HEK293 (cell line): Measurements from ENCODE around the gene MRFAP1.

Experiments
- CTCF ChIA-PET: fragments of 350-600 bp; formaldehyde crosslinking; extraction: SDS; loops from one replicate; lab custom pipeline; 2021; ENCODE audit warnings: antibody characterized with exemption; lab: Yijun Ruan, JAX
- POLR2A ChIA-PET: fragments of 300-600 bp; formaldehyde crosslinking; extraction: SDS; loops from one replicate; lab custom pipeline; 2020; ENCODE audit warnings: antibody characterized with exemption, inconsistent platforms; lab: Yijun Ruan, JAX
- H3K27ac ChIP-seq: fragments of 200-500 bp; sonication (Bioruptor generic); 2 replicates; pipeline ENCODE4 v1.5.1; 2014; ENCODE audit warnings: low read depth, low read length, control low read depth, inconsistent platforms; ENCODE audit errors: extremely low read depth
- H3K36me3 ChIP-seq, 2 experiments: fragments of 200-500 bp in 1 of 2; sonication (Bioruptor generic) in 1 of 2; 1 replicate in 1 of 2; 2 replicates in 1 of 2; pipeline ENCODE4 v1.5.1; 2014 to 2017; ENCODE audit warnings: inconsistent platforms in 2 of 2, low read length in 2 of 2; ENCODE audit not compliant: control insufficient read depth in 2 of 2, insufficient read depth in 1 of 2
- H3K4me1 ChIP-seq: fragments of 200-500 bp; sonication (Bioruptor generic); 2 replicates; pipeline ENCODE4 v1.5.1; 2014; ENCODE audit warnings: mild to moderate bottlenecking, low read length, inconsistent platforms; ENCODE audit not compliant: control insufficient read depth, insufficient read depth
- H3K4me3 ChIP-seq: 2 replicates; pipeline ENCODE4 v1.5.1; 2011; ENCODE audit warnings: low read depth, mild to moderate bottlenecking, control low read depth, low read length, moderate library complexity
- H3K9me3 ChIP-seq: fragments of 200-500 bp; sonication (Bioruptor generic); 2 replicates; pipeline ENCODE4 v1.5.1; 2014; ENCODE audit warnings: low read depth, low read length, inconsistent platforms; ENCODE audit not compliant: control insufficient read depth, insufficient read depth
- CTCF ChIP-seq: fragments of 450-650 bp; formaldehyde crosslinking; IDR thresholded peaks from 2 replicates; pipeline ENCODE4 v1.5.1; 2016; ENCODE audit warnings: missing biosample characterization, missing genetic modification characterization
- FEZF1 ChIP-seq: fragments of 450-650 bp; formaldehyde crosslinking; IDR thresholded peaks from 2 replicates; pipeline ENCODE4 v1.5.1; 2016; ENCODE audit warnings: missing biosample characterization, missing genetic modification characterization
- KLF1 ChIP-seq: fragments of 450-650 bp; formaldehyde crosslinking; IDR thresholded peaks from 2 replicates; pipeline ENCODE4 v1.5.1; 2016; ENCODE audit warnings: missing biosample characterization, missing genetic modification characterization
- KLF7 ChIP-seq: fragments of 450-650 bp; formaldehyde crosslinking; IDR thresholded peaks from 2 replicates; pipeline ENCODE4 v1.5.1; 2016; ENCODE audit warnings: missing biosample characterization, missing genetic modification characterization, borderline replicate concordance
- REPIN1 ChIP-seq: fragments of 450-650 bp; formaldehyde crosslinking; IDR thresholded peaks from 2 replicates; pipeline ENCODE4 v1.5.1; 2017; ENCODE audit warnings: missing biosample characterization, missing genetic modification characterization, low read depth
- REST ChIP-seq: fragments of 450-650 bp; formaldehyde crosslinking; IDR thresholded peaks from 2 replicates; pipeline ENCODE4 v1.5.1; 2016; ENCODE audit warnings: missing biosample characterization, missing genetic modification characterization
- WT1 ChIP-seq: fragments of 450-650 bp; formaldehyde crosslinking; IDR thresholded peaks from 2 replicates; pipeline ENCODE4 v1.5.1; 2016; ENCODE audit warnings: missing biosample characterization, missing genetic modification characterization
- ZBTB20 ChIP-seq: fragments of 450-650 bp; formaldehyde crosslinking; IDR thresholded peaks from 2 replicates; pipeline ENCODE4 v1.5.1; 2016; ENCODE audit warnings: missing biosample characterization, missing genetic modification characterization
- ZBTB26 ChIP-seq: fragments of 450-650 bp; formaldehyde crosslinking; optimal IDR thresholded peaks from 2 replicates; pipeline ENCODE3; 2016; ENCODE audit warnings: missing biosample characterization, mild to moderate bottlenecking, missing genetic modification characterization
- ZNF16 ChIP-seq: fragments of 450-650 bp; formaldehyde crosslinking; IDR thresholded peaks from 2 replicates; pipeline ENCODE4 v1.5.1; 2016; ENCODE audit warnings: low read depth, missing biosample characterization, missing genetic modification characterization
- ZNF174 ChIP-seq: fragments of 450-650 bp; formaldehyde crosslinking; IDR thresholded peaks from 2 replicates; pipeline ENCODE4 v1.5.0; 2017; ENCODE audit warnings: missing biosample characterization, mild to moderate bottlenecking, missing genetic modification characterization
- ZNF398 ChIP-seq: fragments of 450-650 bp; formaldehyde crosslinking; IDR thresholded peaks from 2 replicates; pipeline ENCODE4 v1.5.1; 2017; ENCODE audit warnings: missing biosample characterization, missing genetic modification characterization
- ZNF501 ChIP-seq: fragments of 450-650 bp; formaldehyde crosslinking; IDR thresholded peaks from 2 replicates; pipeline ENCODE4 v1.5.1; 2016; ENCODE audit warnings: missing biosample characterization, missing genetic modification characterization
- ZNF621 ChIP-seq: fragments of 450-650 bp; formaldehyde crosslinking; IDR thresholded peaks from 2 replicates; pipeline ENCODE4 v1.5.1; 2017; ENCODE audit warnings: missing biosample characterization, missing genetic modification characterization
- ZNF777 ChIP-seq: fragments of 450-650 bp; formaldehyde crosslinking; IDR thresholded peaks from 2 replicates; pipeline ENCODE4 v1.5.1; 2017; ENCODE audit warnings: missing biosample characterization, missing genetic modification characterization, borderline replicate concordance
- ZNF785 ChIP-seq: fragments of 450-650 bp; formaldehyde crosslinking; IDR thresholded peaks from 2 replicates; pipeline ENCODE4 v1.5.1; 2016; ENCODE audit warnings: missing biosample characterization, missing genetic modification characterization

MRFAP1 gene

GRCh38 chr4:6620296-6620695 lies 20.2 kb upstream of the MRFAP1 start:
- ChIA-PET CTCF (no interaction called here), POLR2A (no interaction called here)
- Histone ChIP-seq H3K9me3 (no peaks in the 10 kb centered on the region), H3K4me1 (no peaks in the 10 kb centered on the region), H3K27ac (no peak overlapping the region), H3K36me3 (peaks cover 0 to 19% of the 10 kb centered on the region in 2 experiments; a peak in 1 of 3 replicates), H3K4me3 (no peak overlapping the region)
- TF ChIP-seq ZNF398 (tag by site-specific recombination) = no peak
- TF ChIP-seq FEZF1 (tag by site-specific recombination) = no peak
- TF ChIP-seq ZBTB26 (tag by site-specific recombination) = no peak
- TF ChIP-seq REPIN1 (tag by site-specific recombination) = no peak
- no peak for TF ChIP-seq ZNF785
- no peak for TF ChIP-seq KLF7 (tag by site-specific recombination)
- TF ChIP-seq ZNF777 (tag by site-specific recombination) = no peak
- no peak for TF ChIP-seq KLF1
- no peak for TF ChIP-seq WT1 (tag by site-specific recombination)
- TF ChIP-seq ZNF174 (tag by site-specific recombination) = no peak

GRCh38 chr4:6620891-6621555 lies 19.5 kb upstream of the MRFAP1 start:
- peaks cover 0 to 19% of the 10 kb centered on the region in 2 experiments; a peak in 1 of 3 replicates for H3K36me3 ChIP-seq
- no peak overlapping the region for H3K27ac ChIP-seq
- H3K4me1 ChIP-seq = no peaks in the 10 kb centered on the region
- TF ChIP-seq ZNF16 (peak; percentile 91), CTCF (no peak)
- H3K4me3 ChIP-seq = no peak overlapping the region
- no peaks in the 10 kb centered on the region for H3K9me3 ChIP-seq
- ChIA-PET CTCF (no interaction called here), POLR2A (no interaction called here)

GRCh38 chr4:6621556-6621927 lies 18.9 kb upstream of the MRFAP1 start:
- ChIA-PET CTCF (no interaction called here), POLR2A (no interaction called here)
- H3K9me3 ChIP-seq = no peaks in the 10 kb centered on the region
- H3K4me1 ChIP-seq = no peaks in the 10 kb centered on the region
- peaks cover 0 to 13% of the 10 kb centered on the region in 2 experiments; a peak in 1 of 3 replicates for H3K36me3 ChIP-seq
- no peak overlapping the region for H3K27ac ChIP-seq
- no peak overlapping the region for H3K4me3 ChIP-seq
- no peak for TF ChIP-seq REST
- TF ChIP-seq WT1 (tag by site-specific recombination) = no peak
- TF ChIP-seq ZBTB20 (tag by site-specific recombination) = no peak
- TF ChIP-seq REPIN1 (tag by site-specific recombination) = no peak
- TF ChIP-seq ZNF621 (tag by site-specific recombination) = no peak
- no peak for TF ChIP-seq ZNF501
